ENCODE results near the gene DPEP2NB. TPM values are rescaled to one million over a fixed set of nuclear protein-coding genes. Genes with fewer than 3 reads are reported as not detected.

DPEP2NB gene
- not detected for total RNA-seq

GRCh38 chr16:68015681-68016080, at the start of gene DPEP2NB:
Gene DPEP2NB, minus strand, starts transcription at chr16:68015911. Its CDS starts 141 bp downstream, at chr16:68015770.
- Histone ChIP-seq H3K36me3 (no peaks in the 10 kb centered on the region), H3K27me3 (peaks cover 0 to 5% (median 0%) of the 10 kb centered on the region in 4 donors), H3K4me3 (no peak within 1 kb of the TSS), H3K4me1 (no peaks in the 10 kb centered on the region), H3K27ac (replicated peaks in 1 of 4) (no peak within 1 kb of the TSS), H3K9me3 (no peaks in the 10 kb centered on the region)
- WGBS: 82% methylated on average over 5 of the region's 5 CpGs
- intact Hi-C loops (cut with DNase I): no loop called here
- no peak for DNase-seq (ENCODE audit: extremely low spot score)
- no peak for TF ChIP-seq POLR2A (IDR thresholded peaks at IDR 0.05; ENCODE audit: low read depth)
- TF ChIP-seq POLR2AphosphoS5 (IDR thresholded peaks at IDR 0.05): no peak
- no peak for TF ChIP-seq CTCF (IDR thresholded peaks at IDR 0.05)
- no peak for TF ChIP-seq EP300 (IDR thresholded peaks at IDR 0.05)

- H3K4me3 ChIP-seq: no peak overlapping the region
- intact Hi-C loops (cut with DNase I): no loop called here
- H3K9me3 ChIP-seq: no peaks in the 10 kb centered on the region
- 50% methylated on average over 2 of the region's 2 CpGs for WGBS
- peak overlapping the region; percentile 43 to 70 (median 53) for H3K27ac ChIP-seq (replicated peaks in 1 of 4)
- no peaks in the 10 kb centered on the region for H3K27me3 ChIP-seq
- TF ChIP-seq EP300 (IDR thresholded peaks at IDR 0.05): no peak
- no peak for TF ChIP-seq POLR2A (IDR thresholded peaks at IDR 0.05; ENCODE audit: low read depth)
- TF ChIP-seq POLR2AphosphoS5 (IDR thresholded peaks at IDR 0.05): peak; percentile 16 to 44
- peak; percentile 59 to 80 (median 69) for TF ChIP-seq CTCF (IDR thresholded peaks at IDR 0.05)
- H3K36me3 ChIP-seq: peaks cover 7 to 61% (median 26%) of the 10 kb centered on the region in 4 donors
- DNase-seq (ENCODE audit: extremely low spot score): no peak
- peaks cover 17 to 32% (median 24%) of the 10 kb centered on the region in 4 donors for H3K4me1 ChIP-seq
Measured at GRCh38 chr16:68064791-68065365, 49.2 kb upstream of the DPEP2NB start.

GRCh38 chr16:68062910-68063393, 47.2 kb upstream of the DPEP2NB start:
- H3K36me3 ChIP-seq: peaks cover 7 to 63% (median 26%) of the 10 kb centered on the region in 4 donors
- H3K4me3 ChIP-seq: no peak overlapping the region
- peaks cover 17 to 22% (median 20%) of the 10 kb centered on the region in 4 donors for H3K4me1 ChIP-seq
- TF ChIP-seq CTCF (IDR thresholded peaks at IDR 0.05): no peak
- no peak for TF ChIP-seq POLR2AphosphoS5 (IDR thresholded peaks at IDR 0.05)
- TF ChIP-seq POLR2A (IDR thresholded peaks at IDR 0.05; ENCODE audit: low read depth): no peak
- TF ChIP-seq EP300 (IDR thresholded peaks at IDR 0.05): no peak
- intact Hi-C loops (cut with DNase I): no loop called here
- 98% methylated on average over 4 of the region's 4 CpGs for WGBS
- no peaks in the 10 kb centered on the region for H3K9me3 ChIP-seq
- DNase-seq (ENCODE audit: extremely low spot score): no peak
- no peaks in the 10 kb centered on the region for H3K27me3 ChIP-seq
- no peak overlapping the region for H3K27ac ChIP-seq (replicated peaks in 1 of 4)

GRCh38 chr16:68061396-68061795, 45.7 kb upstream of the DPEP2NB start:
- H3K4me1 ChIP-seq: peaks cover 17 to 21% (median 20%) of the 10 kb centered on the region in 4 donors
- no peaks in the 10 kb centered on the region for H3K9me3 ChIP-seq
- no peak overlapping the region for H3K4me3 ChIP-seq
- TF ChIP-seq POLR2AphosphoS5 (IDR thresholded peaks at IDR 0.05): no peak
- no peaks in the 10 kb centered on the region for H3K27me3 ChIP-seq
- H3K27ac ChIP-seq (replicated peaks in 1 of 4): no peak overlapping the region
- DNase-seq (ENCODE audit: extremely low spot score): no peak
- 61% methylated on average over 2 of the region's 3 CpGs for WGBS
- intact Hi-C loops (cut with DNase I): no loop called here
- H3K36me3 ChIP-seq: peaks cover 7 to 59% (median 26%) of the 10 kb centered on the region in 4 donors

GRCh38 chr16:68059804-68060203, 44.1 kb upstream of the DPEP2NB start:
- Histone ChIP-seq H3K27ac (replicated peaks in 1 of 4) (no peak overlapping the region), H3K27me3 (no peaks in the 10 kb centered on the region), H3K36me3 (peaks cover 7 to 63% (median 27%) of the 10 kb centered on the region in 4 donors), H3K4me1 (peaks cover 7 to 11% (median 8%) of the 10 kb centered on the region in 4 donors), H3K9me3 (no peaks in the 10 kb centered on the region), H3K4me3 (no peak overlapping the region)
- intact Hi-C loops (cut with DNase I): no loop called here
- no peak for DNase-seq (ENCODE audit: extremely low spot score)
- TF ChIP-seq EP300 (IDR thresholded peaks at IDR 0.05) (no peak), POLR2A (IDR thresholded peaks at IDR 0.05; ENCODE audit: low read depth) (no peak), POLR2AphosphoS5 (IDR thresholded peaks at IDR 0.05) (no peak), CTCF (IDR thresholded peaks at IDR 0.05) (no peak)
